HG02678 (cell line): ENCODE results near the gene SPAG7.
A peak's percentile ranks its signal among the peaks of the same experiment; 100 is the strongest.
"Not testable (repeated sequence)": the region's sequence is repeated elsewhere in the genome, so short reads cannot be mapped to it uniquely, and the experiment has no call there.

ENCODE experiments used
- ATAC-seq: cut with Tn5 transposase; IDR thresholded peaks from one replicate; pipeline ENCODE4 v1.9.1; 2021; ENCODE audit warnings: mild to moderate bottlenecking, moderate library complexity; ENCODE audit not compliant: unreplicated experiment

SPAG7 gene

GRCh38 chr17:4938688-4939545 is 28.7 kb downstream of the SPAG7 start:
- no peak for ATAC-seq

GRCh38 chr17:4938069-4938491 is 29.5 kb downstream of the SPAG7 start:
- no peak for ATAC-seq

- no peak for ATAC-seq
Measured at GRCh38 chr17:4937553-4937952, 30.1 kb downstream of the SPAG7 start.

- no peak for ATAC-seq
Measured at GRCh38 chr17:4936436-4936835, 31.2 kb downstream of the SPAG7 start.

- ATAC-seq: no peak
Measured at GRCh38 chr17:4935650-4936049, 32.0 kb downstream of the SPAG7 start.

- peak; percentile 44 for ATAC-seq
Measured at GRCh38 chr17:4934173-4934979, 33.2 kb downstream of the SPAG7 start.

GRCh38 chr17:4933646-4934045 is 34.0 kb downstream of the SPAG7 start:
- ATAC-seq: no peak

- no peak for ATAC-seq
Measured at GRCh38 chr17:4932756-4933155, 34.9 kb downstream of the SPAG7 start.

GRCh38 chr17:4931963-4932362 is 35.7 kb downstream of the SPAG7 start, which contains the start of gene GP1BA:
GP1BA (plus strand) TSS chr17:4932277; CDS start chr17:4932605, 328 bp downstream.
- ATAC-seq: no peak

GRCh38 chr17:4928881-4929280 is 38.7 kb downstream of the SPAG7 start:
- no peak for ATAC-seq

GRCh38 chr17:4926577-4927335 is 40.9 kb downstream of the SPAG7 start:
- ATAC-seq: not testable (repeated sequence)

- ATAC-seq: no peak
Measured at GRCh38 chr17:4921320-4921719, 46.3 kb downstream of the SPAG7 start.

GRCh38 chr17:4920351-4921048 is 47.1 kb downstream of the SPAG7 start:
- no peak for ATAC-seq

GRCh38 chr17:4919511-4920047 is 48.0 kb downstream of the SPAG7 start:
- ATAC-seq: no peak

GRCh38 chr17:4914551-4914950 is 53.1 kb downstream of the SPAG7 start:
- not testable (repeated sequence) for ATAC-seq

- no peak for ATAC-seq
Measured at GRCh38 chr17:4913994-4914393, 53.6 kb downstream of the SPAG7 start.
